Keratinocyte (primary cell): ENCODE results near the gene HMGCS2. TPM values are rescaled to one million over a fixed set of nuclear protein-coding genes. Genes with fewer than 3 reads are reported as not detected.

ENCODE experiments used
- DNase-seq: peaks from one replicate; pipeline ENCODE4 v3.0.0-alpha.2; 2011; ENCODE audit warnings: low read depth, missing footprints, low spot score
- FAIRE-seq: peaks from 2 replicates; lab custom pipeline; 2011; peaks lifted over from hg19 to GRCh38; lab: Jason Lieb, UNC
- H2AFZ ChIP-seq: 2 replicates; pipeline ENCODE4 v1.6.0; 2012; ENCODE audit warnings: low read length, control low read depth, inconsistent platforms; ENCODE audit not compliant: control insufficient read depth
- H3K27ac ChIP-seq: 2 replicates; pipeline ENCODE4 v1.5.1; 2011; ENCODE audit warnings: low read length; ENCODE audit not compliant: control insufficient read depth, insufficient read depth
- H3K27me3 ChIP-seq: 3 replicates; pipeline ENCODE4 v1.6.0; 2011; ENCODE audit warnings: low read length; ENCODE audit not compliant: control insufficient read depth, insufficient read depth; ENCODE audit errors: extremely low read depth
- H3K36me3 ChIP-seq, 2 experiments: 2 replicates in 1 of 2; 3 replicates in 1 of 2; pipeline ENCODE4 v1.5.1; 2011; ENCODE audit warnings: low read length in 2 of 2, mild to moderate bottlenecking in 1 of 2; ENCODE audit not compliant: control insufficient read depth in 2 of 2, insufficient read depth in 2 of 2; ENCODE audit errors: extremely low read depth in 1 of 2
- H3K4me1 ChIP-seq: 3 replicates; pipeline ENCODE4 v1.5.1; 2011; ENCODE audit warnings: low read length; ENCODE audit not compliant: control insufficient read depth, insufficient read depth; ENCODE audit errors: extremely low read depth
- H3K4me2 ChIP-seq: 3 replicates; pipeline ENCODE4 v1.6.0; 2011; ENCODE audit warnings: low read depth, low read length; ENCODE audit not compliant: control insufficient read depth, insufficient read depth; ENCODE audit errors: extremely low read depth
- H3K4me3 ChIP-seq, 3 experiments: fragments of 200-600 bp in 1 of 3; sonication (generic) in 1 of 3; 2 replicates in 2 of 3; 3 replicates in 1 of 3; pipeline ENCODE4 v1.5.1; 2011 to 2016; ENCODE audit warnings: low read length in 3 of 3, mild to moderate bottlenecking in 3 of 3, control low read depth in 2 of 3, inconsistent platforms in 1 of 3, low read depth in 1 of 3, mixed read lengths in 1 of 3, mixed run types in 1 of 3, moderate library complexity in 1 of 3; ENCODE audit not compliant: control insufficient read depth in 2 of 3, insufficient read depth in 2 of 3; ENCODE audit errors: extremely low read depth in 1 of 3
- H3K79me2 ChIP-seq: 2 replicates; pipeline ENCODE4 v1.6.0; 2012; ENCODE audit warnings: low read length; ENCODE audit not compliant: control insufficient read depth, insufficient read depth
- H3K9ac ChIP-seq: 3 replicates; pipeline ENCODE4 v1.6.0; 2011; ENCODE audit warnings: low read length; ENCODE audit not compliant: control insufficient read depth, insufficient read depth; ENCODE audit errors: extremely low read depth
- H3K9me1 ChIP-seq: 3 replicates; pipeline ENCODE4 v1.6.0; 2011; ENCODE audit warnings: low read length; ENCODE audit not compliant: control insufficient read depth, insufficient read depth; ENCODE audit errors: extremely low read depth
- H3K9me3 ChIP-seq: 2 replicates; pipeline ENCODE4 v1.5.1; 2012; ENCODE audit warnings: low read depth, low read length; ENCODE audit not compliant: control insufficient read depth
- H4K20me1 ChIP-seq: 3 replicates; pipeline ENCODE4 v1.6.0; 2011; ENCODE audit warnings: low read length; ENCODE audit not compliant: control insufficient read depth, insufficient read depth; ENCODE audit errors: extremely low read depth
- EZH2 ChIP-seq: IDR thresholded peaks from one replicate; pipeline ENCODE4 v1.6.1; 2012; ENCODE audit warnings: inconsistent platforms, mild to moderate bottlenecking, low read length, moderate library complexity
- dilution Hi-C: fragments of 300-500 bp; cut with MboI; formaldehyde crosslinking; loops from one replicate; pipeline ENCODE4 v1.7.0; 2020; ENCODE audit warnings: low sequenced_read_pairs; ENCODE audit not compliant: extremely low pct_ligation_motif_present
- polyA plus RNA-seq, 5 experiments: library from polyadenylated mRNA; depleted of rRNA in 3 of 5; stranded (reverse) in 3 of 5; stranded (forward) in 1 of 5; unstranded in 1 of 5; fragments of >200 nt; gene quantifications; 1 replicate in 1 of 5; 2 replicates in 3 of 5; 3 replicates in 1 of 5; pipeline versions ENCODE4 v1.2.1 to v1.2.3, GENCODE V29; 2011 to 2012; ENCODE audit warnings: missing spikeins in 2 of 5, low read depth in 1 of 5, low replicate concordance in 1 of 5
- TF ChIP-seq, protein P1 (sequence below), 3 experiments: IDR thresholded peaks in 1 of 3; conservative IDR thresholded peaks in 1 of 3; optimal IDR thresholded peaks in 1 of 3; 2 replicates in 2 of 3; 3 replicates in 1 of 3; pipeline versions ENCODE3 to v1.5.1; 2011; ENCODE audit warnings: low read length in 3 of 3, mild to moderate bottlenecking in 3 of 3, moderate library complexity in 2 of 3, control low read depth in 1 of 3, inconsistent platforms in 1 of 3; ENCODE audit not compliant: insufficient read depth in 2 of 3; ENCODE audit errors: extremely low read depth in 1 of 3

HMGCS2 gene
- polyA plus RNA-seq, 1 donor (not counting 4 experiments of a cell fraction or from before 2014, with no cell fraction given), result not detected

GRCh38 chr1:119767486-119767885 is 1.2 kb downstream of the HMGCS2 start:
- no peaks in the 10 kb centered on the region for H3K9me1 ChIP-seq
- dilution Hi-C loops, result no loop called here
- H3K27me3 ChIP-seq, result peaks cover 4% of the 10 kb centered on the region
- DNase-seq, result no peak
- no peaks in the 10 kb centered on the region for H4K20me1 ChIP-seq
- no peak overlapping the region for H2AFZ ChIP-seq
- no peak overlapping the region for H3K27ac ChIP-seq
- H3K4me3 ChIP-seq, result no peak overlapping the region
- H3K4me2 ChIP-seq, result no peak overlapping the region
- no peak for FAIRE-seq
- H3K4me1 ChIP-seq, result no peaks in the 10 kb centered on the region
- H3K79me2 ChIP-seq, result no peaks in the 10 kb centered on the region
- H3K9ac ChIP-seq, result no peak overlapping the region
- H3K36me3 ChIP-seq, result no peaks in the 10 kb centered on the region
- H3K9me3 ChIP-seq, result no peaks in the 10 kb centered on the region
- TF ChIP-seq, protein P1, sequence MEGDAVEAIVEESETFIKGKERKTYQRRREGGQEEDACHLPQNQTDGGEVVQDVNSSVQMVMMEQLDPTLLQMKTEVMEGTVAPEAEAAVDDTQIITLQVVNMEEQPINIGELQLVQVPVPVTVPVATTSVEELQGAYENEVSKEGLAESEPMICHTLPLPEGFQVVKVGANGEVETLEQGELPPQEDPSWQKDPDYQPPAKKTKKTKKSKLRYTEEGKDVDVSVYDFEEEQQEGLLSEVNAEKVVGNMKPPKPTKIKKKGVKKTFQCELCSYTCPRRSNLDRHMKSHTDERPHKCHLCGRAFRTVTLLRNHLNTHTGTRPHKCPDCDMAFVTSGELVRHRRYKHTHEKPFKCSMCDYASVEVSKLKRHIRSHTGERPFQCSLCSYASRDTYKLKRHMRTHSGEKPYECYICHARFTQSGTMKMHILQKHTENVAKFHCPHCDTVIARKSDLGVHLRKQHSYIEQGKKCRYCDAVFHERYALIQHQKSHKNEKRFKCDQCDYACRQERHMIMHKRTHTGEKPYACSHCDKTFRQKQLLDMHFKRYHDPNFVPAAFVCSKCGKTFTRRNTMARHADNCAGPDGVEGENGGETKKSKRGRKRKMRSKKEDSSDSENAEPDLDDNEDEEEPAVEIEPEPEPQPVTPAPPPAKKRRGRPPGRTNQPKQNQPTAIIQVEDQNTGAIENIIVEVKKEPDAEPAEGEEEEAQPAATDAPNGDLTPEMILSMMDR (optimal IDR thresholded peaks at IDR 0.05 in 1 of 3, IDR thresholded peaks at IDR 0.05 in 1 of 3, conservative IDR thresholded peaks at IDR 0.05 in 1 of 3; ENCODE audit: extremely low read depth in 1 of 3, insufficient read depth in 2 of 3, low read length in 3 of 3), result no peak
- TF ChIP-seq EZH2, result no peak

DNA sequence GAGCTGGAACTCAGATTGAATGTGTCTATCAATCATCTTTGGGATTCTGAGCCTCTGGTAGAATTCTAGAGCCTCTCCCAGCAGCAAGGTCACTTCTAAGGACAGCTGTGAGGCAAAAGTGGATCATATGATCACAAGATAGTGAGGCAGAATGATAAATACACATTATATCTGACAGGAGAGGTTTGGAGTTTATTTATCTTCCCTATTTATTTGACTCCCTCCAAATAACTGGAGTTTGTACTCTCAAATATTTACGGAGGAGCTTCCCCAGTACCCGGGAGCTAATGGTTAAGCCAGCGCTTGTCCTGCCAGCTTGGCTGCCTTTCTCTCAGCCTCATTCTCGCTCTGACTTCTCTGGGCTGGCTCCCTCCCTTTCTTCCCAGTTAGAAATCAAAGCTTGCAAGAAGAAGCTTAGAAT is 2.3 kb downstream of the HMGCS2 start:
- FAIRE-seq (no peak), DNase-seq (no peak)
- Histone ChIP-seq H2AFZ (no peak overlapping the region), H3K79me2 (no peaks in the 10 kb centered on the region), H3K9me3 (no peaks in the 10 kb centered on the region), H3K9ac (no peak overlapping the region), H3K4me3 (no peak overlapping the region), H3K4me1 (no peaks in the 10 kb centered on the region), H3K9me1 (no peaks in the 10 kb centered on the region), H3K36me3 (no peaks in the 10 kb centered on the region), H4K20me1 (no peaks in the 10 kb centered on the region), H3K27ac (no peak overlapping the region), H3K27me3 (peaks cover 4% of the 10 kb centered on the region), H3K4me2 (no peak overlapping the region)
- dilution Hi-C loops, result no loop called here
- no peak for TF ChIP-seq EZH2
- TF ChIP-seq, protein P1 (optimal IDR thresholded peaks at IDR 0.05 in 1 of 3, IDR thresholded peaks at IDR 0.05 in 1 of 3, conservative IDR thresholded peaks at IDR 0.05 in 1 of 3; ENCODE audit: extremely low read depth in 1 of 3, insufficient read depth in 2 of 3, low read length in 3 of 3), result no peak
